GM23338 (cell line): ENCODE measurements around the gene POGZ. TPM values are rescaled to one million over a fixed set of nuclear protein-coding genes. Genes with fewer than 3 reads are reported as not detected.

ENCODE experiments used
- ATAC-seq: fragments of 200-7000 bp; cut with Tn5 transposase; 3 replicates; pipeline ENCODE4 v1.9.1; 2020
- DNase-seq: peaks from one replicate; pipeline ENCODE4 v3.0.0-alpha.2; 2015; ENCODE audit warnings: low spot score
- H2AFZ ChIP-seq: fragments of 200-600 bp; sonication (generic); 2 replicates; pipeline ENCODE4 v1.8.0; 2016; ENCODE audit warnings: antibody characterized with exemption, mild to moderate bottlenecking, moderate library complexity
- H3F3A ChIP-seq: fragments of 200-600 bp; sonication (generic); replicated peaks from 2 replicates; pipeline ENCODE4 v1.8.0; 2017; ENCODE audit warnings: antibody characterized with exemption, mixed run types, low read depth
- H3K27ac ChIP-seq: fragments of 200-600 bp; sonication (generic); 2 replicates; pipeline ENCODE4 v1.6.1; 2016; ENCODE audit warnings: low read depth
- H3K27me3 ChIP-seq: fragments of 200-600 bp; sonication (generic); 2 replicates; pipeline ENCODE4 v1.8.0; 2016; ENCODE audit warnings: mild to moderate bottlenecking, mixed run types, moderate library complexity; ENCODE audit not compliant: insufficient read depth
- H3K36me3 ChIP-seq: fragments of 200-600 bp; sonication (generic); 2 replicates; pipeline ENCODE4 v1.8.0; 2016; ENCODE audit warnings: mild to moderate bottlenecking; ENCODE audit not compliant: insufficient read depth
- H3K4me1 ChIP-seq: fragments of 200-600 bp; sonication (generic); 2 replicates; pipeline ENCODE4 v1.8.0; 2016; ENCODE audit warnings: mild to moderate bottlenecking, moderate library complexity; ENCODE audit not compliant: insufficient read depth
- H3K4me2 ChIP-seq: fragments of 200-600 bp; sonication (generic); 2 replicates; pipeline ENCODE4 v1.7.1; 2017; ENCODE audit warnings: mixed run types
- H3K4me3 ChIP-seq: fragments of 200-600 bp; sonication (generic); 2 replicates; pipeline ENCODE4 v1.6.1; 2016; ENCODE audit warnings: mixed run types
- H3K79me2 ChIP-seq: fragments of 200-600 bp; sonication (generic); replicated peaks from 2 replicates; pipeline ENCODE4 v1.8.0; 2017; ENCODE audit warnings: mild to moderate bottlenecking; ENCODE audit not compliant: insufficient read depth
- H3K9me2 ChIP-seq: fragments of 200-600 bp; sonication (generic); 2 replicates; pipeline ENCODE4 v1.8.0; 2017; ENCODE audit not compliant: insufficient read depth
- H4K20me1 ChIP-seq: fragments of 200-600 bp; sonication (generic); replicated peaks from 2 replicates; pipeline ENCODE4 v1.8.0; 2017; ENCODE audit warnings: mild to moderate bottlenecking; ENCODE audit not compliant: insufficient read depth
- H3K27ac Mint-ChIP-seq: 2 replicates; pipeline ENCODE4 v1.8.0; 2020; ENCODE audit warnings: inconsistent platforms, mild to moderate bottlenecking, moderate library complexity, mixed read lengths
- H3K27me3 Mint-ChIP-seq: 3 replicates; pipeline ENCODE4 v1.8.0; 2022; ENCODE audit warnings: low read depth, mild to moderate bottlenecking, moderate library complexity, mixed read lengths, inconsistent platforms; ENCODE audit not compliant: insufficient read depth, poor library complexity
- H3K36me3 Mint-ChIP-seq: 3 replicates; pipeline ENCODE4 v1.8.0; 2021; ENCODE audit warnings: low read depth, mild to moderate bottlenecking, inconsistent platforms, moderate library complexity, mixed read lengths
- H3K4me1 Mint-ChIP-seq: 3 replicates; pipeline ENCODE4 v1.8.0; 2020; ENCODE audit warnings: mild to moderate bottlenecking, inconsistent platforms, mixed read lengths
- H3K4me3 Mint-ChIP-seq: 3 replicates; pipeline ENCODE4 v1.8.0; 2021; ENCODE audit warnings: moderate library complexity, mild to moderate bottlenecking, inconsistent platforms, mixed read lengths
- H3K9me3 Mint-ChIP-seq: 3 replicates; pipeline ENCODE4 v1.8.0; 2020; ENCODE audit warnings: moderate library complexity, mild to moderate bottlenecking, inconsistent platforms, mixed read lengths
- CREB1 ChIP-seq: fragments of 250-450 bp; sonication (Bioruptor Pico); IDR thresholded peaks from 2 replicates; pipeline ENCODE4 v1.5.0; 2020; ENCODE audit warnings: low read depth, mild to moderate bottlenecking, moderate library complexity
- CTCF ChIP-seq, 2 experiments: fragments of 200-600 bp in 1 of 2; sonication (generic) in 1 of 2; conservative IDR thresholded peaks; 2 replicates each; pipeline versions ENCODE4 v1.5.1 to v1.6.1; 2016 to 2017; ENCODE audit warnings: antibody characterized with exemption in 2 of 2, low read depth in 2 of 2, mild to moderate bottlenecking in 2 of 2, moderate library complexity in 1 of 2
- EZH2 ChIP-seq: fragments of 200-600 bp; sonication (generic); IDR thresholded peaks from one replicate; pipeline ENCODE4 v1.8.0; 2017; ENCODE audit warnings: antibody characterized with exemption, mild to moderate bottlenecking, low read depth; ENCODE audit not compliant: unreplicated experiment
- EZH2phosphoT487 ChIP-seq: fragments of 200-600 bp; sonication (generic); IDR thresholded peaks from one replicate; pipeline ENCODE4 v1.8.1; 2018; ENCODE audit warnings: antibody characterized with exemption; ENCODE audit not compliant: unreplicated experiment
- JUNB ChIP-seq: IDR thresholded peaks from one replicate; pipeline ENCODE4 v1.6.1; 2016; ENCODE audit warnings: antibody characterized with exemption; ENCODE audit not compliant: unreplicated experiment
- NANOG ChIP-seq: IDR thresholded peaks from 2 replicates; pipeline ENCODE4 v1.6.1; 2016; ENCODE audit warnings: antibody characterized with exemption, borderline replicate concordance
- POLR2AphosphoS5 ChIP-seq: IDR thresholded peaks from 2 replicates; pipeline ENCODE4 v1.6.1; 2016; ENCODE audit warnings: antibody characterized with exemption, low read depth
- ZNF331 ChIP-seq: fragments of 250-450 bp; sonication (Bioruptor Pico); IDR thresholded peaks from 2 replicates; pipeline ENCODE4 v1.5.0; 2020; ENCODE audit warnings: low read depth, mild to moderate bottlenecking, moderate library complexity
- ZNF462 ChIP-seq: fragments of 250-450 bp; sonication (Bioruptor Pico); IDR thresholded peaks from 2 replicates; pipeline ENCODE4 v1.5.0; 2020; ENCODE audit warnings: mild to moderate bottlenecking, moderate library complexity
- polyA plus RNA-seq: library from polyadenylated mRNA; unstranded; fragments of >200 nt; fragmentation: Nextera tagmentation; extraction: Ambion mirVana; gene quantifications from 2 replicates; pipeline ENCODE4 v1.2.1, GENCODE V29; 2016
- total RNA-seq: library from RNA; depleted of rRNA; stranded (reverse); fragments of >200 nt; shearing (Covaris generic); gene quantifications from 2 replicates; pipeline ENCODE4 v1.2.3, GENCODE V29; 2014

The POGZ gene
- total and polyA plus RNA-seq, 2 experiments from 2014 or later = 47.0 to 72.5 TPM

DNA sequence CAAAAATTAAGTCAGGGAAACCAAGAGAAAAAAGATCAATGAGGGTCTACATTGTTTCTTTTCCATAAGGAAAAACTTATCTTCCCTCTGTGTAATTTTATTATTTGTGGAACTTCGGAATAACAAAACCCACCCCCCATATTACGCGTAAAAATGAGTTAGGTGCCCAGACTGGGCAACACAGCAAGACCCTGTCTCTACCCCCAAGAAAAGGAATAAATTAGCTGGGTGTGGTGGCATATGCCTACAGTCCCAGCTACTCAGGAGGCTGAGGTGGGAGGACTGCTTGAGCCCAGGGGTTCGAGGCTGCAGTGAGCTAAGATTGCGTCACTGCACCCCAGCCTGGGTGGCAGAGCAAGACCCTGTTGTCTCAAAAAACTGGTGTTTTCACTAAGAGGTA lies 39.5 kb downstream of the POGZ start:
- peaks cover 80% of the 10 kb centered on the region for H3K36me3 Mint-ChIP-seq

More for the DNA sequence above, 39.5 kb downstream of the POGZ start:
- peaks cover 24% of the 10 kb centered on the region for H4K20me1 ChIP-seq
- H2AFZ ChIP-seq = no peak overlapping the region
- no peak overlapping the region for H3K4me2 ChIP-seq
- no peak overlapping the region for H3K27ac ChIP-seq
- H3K4me3 Mint-ChIP-seq = no peak overlapping the region
- no peaks in the 10 kb centered on the region; the same call in 1 of the 2 replicates for H3F3A ChIP-seq
- no peaks in the 10 kb centered on the region for H3K79me2 ChIP-seq
- no peak overlapping the region for H3K4me3 ChIP-seq
- H3K27me3 Mint-ChIP-seq = peaks cover 5% of the 10 kb centered on the region
- H3K4me1 Mint-ChIP-seq = no peaks in the 10 kb centered on the region
- no peaks in the 10 kb centered on the region for H3K9me3 Mint-ChIP-seq
- no peak for TF ChIP-seq POLR2AphosphoS5
- no peak for TF ChIP-seq CREB1
- no peak for TF ChIP-seq CTCF (conservative IDR thresholded peaks at IDR 0.05; ENCODE audit: low read depth in 2 of 2)
- TF ChIP-seq JUNB = no peak
- TF ChIP-seq ZNF462 (CRISPR knock-in tag) = no peak
- no peak for TF ChIP-seq ZNF331
- TF ChIP-seq NANOG = no peak
- TF ChIP-seq EZH2 = no peak
- no peak for TF ChIP-seq EZH2phosphoT487
- H3K27me3 ChIP-seq = no peaks in the 10 kb centered on the region
- no peak overlapping the region for H3K27ac Mint-ChIP-seq
- H3K9me2 ChIP-seq = no peaks in the 10 kb centered on the region
- no peaks in the 10 kb centered on the region for H3K4me1 ChIP-seq
- no peak for ATAC-seq
- no peak for DNase-seq
- H3K36me3 ChIP-seq = peaks cover 41% of the 10 kb centered on the region
